HepG2 (cell line): ENCODE results near the gene OARD1. TPM values are rescaled to one million over a fixed set of nuclear protein-coding genes. Genes with fewer than 3 reads are reported as not detected.

ENCODE experiments used
- FOXC1 ChIP-seq: sonication (generic); formaldehyde crosslinking; IDR thresholded peaks from 2 replicates; pipeline ENCODE4 v1.8.0; 2022; ENCODE audit warnings: mild to moderate bottlenecking, missing genetic modification reagents, borderline replicate concordance
- MNT ChIP-seq: fragments of 450-650 bp; IDR thresholded peaks from 2 replicates; pipeline ENCODE4 v1.6.1; 2016
- NFATC3 ChIP-seq: sonication (generic); formaldehyde crosslinking; IDR thresholded peaks from 2 replicates; pipeline ENCODE4 v1.5.1; 2020; ENCODE audit warnings: mild to moderate bottlenecking, missing genetic modification reagents
- SAP130 ChIP-seq: IDR thresholded peaks from 2 replicates; pipeline ENCODE4 v1.6.1; 2016; ENCODE audit warnings: low read depth
- ZFP62 ChIP-seq: sonication (generic); formaldehyde crosslinking; IDR thresholded peaks from 2 replicates; pipeline ENCODE4 v1.4.0; 2020; ENCODE audit warnings: missing genetic modification reagents
- ZNF101 ChIP-seq: sonication (generic); formaldehyde crosslinking; IDR thresholded peaks from 2 replicates; pipeline ENCODE4 v1.4.0; 2020; ENCODE audit warnings: mild to moderate bottlenecking, low read depth, missing genetic modification reagents, borderline replicate concordance
- polyA plus RNA-seq, 8 experiments: library from polyadenylated mRNA; depleted of rRNA in 3 of 8; stranded (reverse) in 7 of 8; unstranded in 1 of 8; fragments of >200 nt; fragmentation: Illumina TruSeq in 4 of 8; extraction: Trizol in 4 of 8; gene quantifications; 2 replicates each; pipeline versions ENCODE4 v1.2.1 to v1.2.3, GENCODE V29; 2011 to 2016; ENCODE audit warnings: low read depth in 4 of 8, missing spikeins in 1 of 8, mixed read lengths in 1 of 8; ENCODE audit not compliant: insufficient read depth in 1 of 8
- total RNA-seq, 5 experiments: library from RNA; depleted of rRNA; stranded (reverse); fragments of >200 nt; fragmentation: Illumina TruSeq; extraction: Trizol; gene quantifications; 2 replicates each; pipeline ENCODE4 v1.2.3, GENCODE V29; 2016; ENCODE audit warnings: low read depth in 1 of 5
- TF ChIP-seq, protein P1 (sequence below): IDR thresholded peaks from 2 replicates; pipeline ENCODE4 v1.4.0; 2020; ENCODE audit warnings: mild to moderate bottlenecking, missing genetic modification reagents
- TF ChIP-seq, protein P2 (sequence below): sonication (generic); formaldehyde crosslinking; IDR thresholded peaks from 2 replicates; pipeline ENCODE4 v1.4.0; 2020; ENCODE audit warnings: missing genetic modification reagents
- TF ChIP-seq, protein P3 (sequence below): IDR thresholded peaks from 2 replicates; pipeline ENCODE4 v1.6.1; 2016; ENCODE audit warnings: missing compliant biosample characterization, missing genetic modification reagents, borderline replicate concordance
- TF ChIP-seq, protein P4 (sequence below): sonication (generic); formaldehyde crosslinking; conservative IDR thresholded peaks from 2 replicates; pipeline ENCODE4 v1.4.0; 2020; ENCODE audit warnings: missing genetic modification reagents

Gene OARD1
- total and polyA plus RNA-seq, 2 of the 13 experiments (the other 11 are each of a cell fraction or from before 2014, with no cell fraction given) = 18.4 to 49.0 TPM

- TF ChIP-seq FOXC1 (CRISPR knock-in tag) (peak; percentile 66; the same call in 1 of the 2 replicates), ZNF101 (no peak), NFATC3 (0 out of 2 replicates have a peak, but pooled peaks have one; percentile 30), MNT (no peak), ZFP62 (CRISPR knock-in tag) (no peak), SAP130 (CRISPR knock-in tag) (peak; percentile 92)
- TF ChIP-seq, protein P1, sequence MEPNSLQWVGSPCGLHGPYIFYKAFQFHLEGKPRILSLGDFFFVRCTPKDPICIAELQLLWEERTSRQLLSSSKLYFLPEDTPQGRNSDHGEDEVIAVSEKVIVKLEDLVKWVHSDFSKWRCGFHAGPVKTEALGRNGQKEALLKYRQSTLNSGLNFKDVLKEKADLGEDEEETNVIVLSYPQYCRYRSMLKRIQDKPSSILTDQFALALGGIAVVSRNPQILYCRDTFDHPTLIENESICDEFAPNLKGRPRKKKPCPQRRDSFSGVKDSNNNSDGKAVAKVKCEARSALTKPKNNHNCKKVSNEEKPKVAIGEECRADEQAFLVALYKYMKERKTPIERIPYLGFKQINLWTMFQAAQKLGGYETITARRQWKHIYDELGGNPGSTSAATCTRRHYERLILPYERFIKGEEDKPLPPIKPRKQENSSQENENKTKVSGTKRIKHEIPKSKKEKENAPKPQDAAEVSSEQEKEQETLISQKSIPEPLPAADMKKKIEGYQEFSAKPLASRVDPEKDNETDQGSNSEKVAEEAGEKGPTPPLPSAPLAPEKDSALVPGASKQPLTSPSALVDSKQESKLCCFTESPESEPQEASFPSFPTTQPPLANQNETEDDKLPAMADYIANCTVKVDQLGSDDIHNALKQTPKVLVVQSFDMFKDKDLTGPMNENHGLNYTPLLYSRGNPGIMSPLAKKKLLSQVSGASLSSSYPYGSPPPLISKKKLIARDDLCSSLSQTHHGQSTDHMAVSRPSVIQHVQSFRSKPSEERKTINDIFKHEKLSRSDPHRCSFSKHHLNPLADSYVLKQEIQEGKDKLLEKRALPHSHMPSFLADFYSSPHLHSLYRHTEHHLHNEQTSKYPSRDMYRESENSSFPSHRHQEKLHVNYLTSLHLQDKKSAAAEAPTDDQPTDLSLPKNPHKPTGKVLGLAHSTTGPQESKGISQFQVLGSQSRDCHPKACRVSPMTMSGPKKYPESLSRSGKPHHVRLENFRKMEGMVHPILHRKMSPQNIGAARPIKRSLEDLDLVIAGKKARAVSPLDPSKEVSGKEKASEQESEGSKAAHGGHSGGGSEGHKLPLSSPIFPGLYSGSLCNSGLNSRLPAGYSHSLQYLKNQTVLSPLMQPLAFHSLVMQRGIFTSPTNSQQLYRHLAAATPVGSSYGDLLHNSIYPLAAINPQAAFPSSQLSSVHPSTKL (CRISPR knock-in tag) = peak; percentile 89
- TF ChIP-seq, protein P2, sequence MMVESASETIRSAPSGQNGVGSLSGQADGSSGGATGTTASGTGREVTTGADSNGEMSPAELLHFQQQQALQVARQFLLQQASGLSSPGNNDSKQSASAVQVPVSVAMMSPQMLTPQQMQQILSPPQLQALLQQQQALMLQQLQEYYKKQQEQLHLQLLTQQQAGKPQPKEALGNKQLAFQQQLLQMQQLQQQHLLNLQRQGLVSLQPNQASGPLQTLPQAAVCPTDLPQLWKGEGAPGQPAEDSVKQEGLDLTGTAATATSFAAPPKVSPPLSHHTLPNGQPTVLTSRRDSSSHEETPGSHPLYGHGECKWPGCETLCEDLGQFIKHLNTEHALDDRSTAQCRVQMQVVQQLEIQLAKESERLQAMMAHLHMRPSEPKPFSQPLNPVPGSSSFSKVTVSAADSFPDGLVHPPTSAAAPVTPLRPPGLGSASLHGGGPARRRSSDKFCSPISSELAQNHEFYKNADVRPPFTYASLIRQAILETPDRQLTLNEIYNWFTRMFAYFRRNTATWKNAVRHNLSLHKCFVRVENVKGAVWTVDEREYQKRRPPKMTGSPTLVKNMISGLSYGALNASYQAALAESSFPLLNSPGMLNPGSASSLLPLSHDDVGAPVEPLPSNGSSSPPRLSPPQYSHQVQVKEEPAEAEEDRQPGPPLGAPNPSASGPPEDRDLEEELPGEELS (CRISPR knock-in tag) = peak; percentile 75
- TF ChIP-seq, protein P3, sequence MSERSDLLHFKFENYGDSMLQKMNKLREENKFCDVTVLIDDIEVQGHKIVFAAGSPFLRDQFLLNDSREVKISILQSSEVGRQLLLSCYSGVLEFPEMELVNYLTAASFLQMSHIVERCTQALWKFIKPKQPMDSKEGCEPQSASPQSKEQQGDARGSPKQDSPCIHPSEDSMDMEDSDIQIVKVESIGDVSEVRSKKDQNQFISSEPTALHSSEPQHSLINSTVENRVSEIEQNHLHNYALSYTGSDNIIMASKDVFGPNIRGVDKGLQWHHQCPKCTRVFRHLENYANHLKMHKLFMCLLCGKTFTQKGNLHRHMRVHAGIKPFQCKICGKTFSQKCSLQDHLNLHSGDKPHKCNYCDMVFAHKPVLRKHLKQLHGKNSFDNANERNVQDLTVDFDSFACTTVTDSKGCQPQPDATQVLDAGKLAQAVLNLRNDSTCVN = no peak
- TF ChIP-seq, protein P4, sequence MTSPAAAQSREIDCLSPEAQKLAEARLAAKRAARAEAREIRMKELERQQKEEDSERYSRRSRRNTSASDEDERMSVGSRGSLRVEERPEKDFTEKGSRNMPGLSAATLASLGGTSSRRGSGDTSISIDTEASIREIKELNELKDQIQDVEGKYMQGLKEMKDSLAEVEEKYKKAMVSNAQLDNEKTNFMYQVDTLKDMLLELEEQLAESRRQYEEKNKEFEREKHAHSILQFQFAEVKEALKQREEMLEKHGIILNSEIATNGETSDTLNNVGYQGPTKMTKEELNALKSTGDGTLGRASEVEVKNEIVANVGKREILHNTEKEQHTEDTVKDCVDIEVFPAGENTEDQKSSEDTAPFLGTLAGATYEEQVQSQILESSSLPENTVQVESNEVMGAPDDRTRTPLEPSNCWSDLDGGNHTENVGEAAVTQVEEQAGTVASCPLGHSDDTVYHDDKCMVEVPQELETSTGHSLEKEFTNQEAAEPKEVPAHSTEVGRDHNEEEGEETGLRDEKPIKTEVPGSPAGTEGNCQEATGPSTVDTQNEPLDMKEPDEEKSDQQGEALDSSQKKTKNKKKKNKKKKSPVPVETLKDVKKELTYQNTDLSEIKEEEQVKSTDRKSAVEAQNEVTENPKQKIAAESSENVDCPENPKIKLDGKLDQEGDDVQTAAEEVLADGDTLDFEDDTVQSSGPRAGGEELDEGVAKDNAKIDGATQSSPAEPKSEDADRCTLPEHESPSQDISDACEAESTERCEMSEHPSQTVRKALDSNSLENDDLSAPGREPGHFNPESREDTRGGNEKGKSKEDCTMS (CRISPR knock-in tag) = no peak
Measured at GRCh38 chr6:41040101-41040939, 31.8 kb downstream of the OARD1 start (continued).
